HG02642 (cell line): ENCODE measurements around the gene NAXD.
"Not testable (repeated sequence)": the region's sequence is repeated elsewhere in the genome, so short reads cannot be mapped to it uniquely, and the experiment has no call there.

ENCODE experiments used
- ATAC-seq: cut with Tn5 transposase; IDR thresholded peaks from one replicate; pipeline ENCODE4 v1.9.1; 2021; ENCODE audit warnings: mild to moderate bottlenecking; ENCODE audit not compliant: unreplicated experiment, poor library complexity

Gene NAXD

DNA sequence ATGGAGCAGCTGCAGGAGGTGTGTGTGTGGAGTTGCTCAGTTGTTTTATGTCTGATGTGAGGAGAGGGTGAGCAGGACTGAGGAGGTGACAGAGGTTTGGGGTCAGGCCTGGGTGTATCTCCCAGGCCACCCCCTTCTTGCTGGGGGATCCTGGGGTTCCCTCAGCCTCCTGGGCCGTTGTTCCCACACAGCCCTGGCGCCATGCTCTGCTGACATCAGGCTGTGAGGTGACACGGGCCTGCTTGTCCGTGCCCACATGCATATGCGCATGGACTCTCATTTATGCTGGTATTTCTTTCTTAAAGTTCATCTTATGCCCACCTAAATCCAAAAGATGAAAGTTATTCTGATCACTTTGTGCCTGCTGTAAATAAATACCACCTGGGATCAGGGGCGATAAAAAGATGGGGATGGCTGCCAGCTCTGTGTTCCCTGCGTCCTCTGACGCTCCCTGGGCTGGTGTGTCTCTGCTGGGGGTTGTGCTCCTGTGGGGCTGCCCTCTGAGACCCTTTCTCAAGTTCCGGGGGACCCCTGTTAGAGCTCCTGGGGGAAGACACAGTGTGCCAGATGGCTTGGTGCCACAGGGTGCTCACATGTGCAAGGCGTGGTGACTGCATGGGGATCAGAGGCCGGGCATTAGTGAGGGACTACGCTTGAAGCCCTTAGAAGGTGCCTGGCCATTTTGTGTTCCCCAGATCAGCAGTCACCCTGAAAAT lies 12.6 kb downstream of the NAXD start:
- ATAC-seq = no peak

DNA sequence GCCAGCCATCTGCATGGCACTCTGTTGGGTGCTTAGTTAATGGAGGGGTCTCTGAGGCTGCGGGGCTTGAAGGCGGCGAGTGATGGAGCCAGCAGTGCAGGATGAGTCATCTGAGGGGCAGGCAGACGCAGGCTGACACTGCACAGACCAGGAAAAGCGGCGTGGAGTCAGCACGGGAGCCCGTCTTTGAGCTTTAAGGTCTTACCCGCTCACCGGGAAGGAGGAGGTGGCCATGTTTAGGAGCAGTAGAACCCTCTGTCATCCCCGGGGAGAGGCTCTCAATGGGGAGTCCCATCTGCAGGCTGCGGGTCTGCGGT lies 13.1 kb downstream of the NAXD start:
- ATAC-seq = no peak

DNA sequence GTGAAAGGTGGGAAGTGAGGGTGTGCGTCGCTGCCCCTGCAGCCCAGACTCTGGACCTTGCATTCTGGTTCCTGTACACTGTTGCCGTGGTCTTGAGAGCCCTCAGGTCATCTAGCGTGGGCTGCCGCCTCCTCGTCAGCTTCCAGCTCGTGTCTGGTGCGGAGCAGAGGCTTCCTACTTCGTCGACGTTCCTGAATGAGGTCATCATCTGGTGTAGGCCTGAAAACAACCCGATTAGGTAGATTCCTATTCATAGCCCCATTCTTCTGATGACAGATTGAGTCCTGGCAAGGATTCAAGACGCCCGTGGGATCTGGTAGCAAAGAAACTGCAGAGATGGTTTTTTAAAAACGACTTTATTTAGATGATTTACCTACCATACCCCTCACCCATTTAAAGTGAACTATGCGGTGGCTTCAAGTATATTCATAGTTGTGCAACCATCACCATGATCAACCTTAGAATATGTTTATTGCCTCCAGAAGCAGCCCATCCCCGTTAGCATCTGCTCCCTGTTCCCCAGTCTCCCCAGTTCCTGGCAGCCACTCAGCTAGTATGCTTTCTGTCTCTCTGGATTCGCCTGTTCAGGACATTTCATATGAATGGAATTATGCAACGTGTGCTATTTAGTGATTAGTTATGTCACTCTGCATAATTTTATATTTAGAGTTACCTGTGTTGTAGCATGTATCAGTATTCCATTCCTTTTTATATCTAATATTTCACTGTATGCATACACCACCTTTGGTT lies 13.8 kb downstream of the NAXD start:
- ATAC-seq = no peak

DNA sequence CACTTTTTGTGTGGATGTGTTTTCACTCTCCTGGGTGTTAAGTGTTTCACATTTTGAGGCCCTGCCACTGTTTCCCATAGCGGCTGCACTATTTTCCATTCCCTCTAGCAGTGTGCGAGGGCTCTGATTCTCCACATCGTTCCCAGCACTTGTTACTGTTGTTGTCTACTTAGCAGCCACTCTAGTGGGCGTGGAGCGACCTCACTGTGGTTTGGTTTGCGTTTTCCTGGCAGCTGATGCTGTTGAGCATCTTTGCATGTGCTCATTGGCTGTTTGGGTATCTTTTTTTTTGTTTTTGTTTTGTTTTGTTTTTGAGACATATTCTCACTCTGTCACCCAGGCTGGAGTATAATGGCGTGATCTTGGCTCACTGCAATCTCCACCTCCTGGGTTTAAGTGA lies 14.4 kb downstream of the NAXD start:
- no peak for ATAC-seq

DNA sequence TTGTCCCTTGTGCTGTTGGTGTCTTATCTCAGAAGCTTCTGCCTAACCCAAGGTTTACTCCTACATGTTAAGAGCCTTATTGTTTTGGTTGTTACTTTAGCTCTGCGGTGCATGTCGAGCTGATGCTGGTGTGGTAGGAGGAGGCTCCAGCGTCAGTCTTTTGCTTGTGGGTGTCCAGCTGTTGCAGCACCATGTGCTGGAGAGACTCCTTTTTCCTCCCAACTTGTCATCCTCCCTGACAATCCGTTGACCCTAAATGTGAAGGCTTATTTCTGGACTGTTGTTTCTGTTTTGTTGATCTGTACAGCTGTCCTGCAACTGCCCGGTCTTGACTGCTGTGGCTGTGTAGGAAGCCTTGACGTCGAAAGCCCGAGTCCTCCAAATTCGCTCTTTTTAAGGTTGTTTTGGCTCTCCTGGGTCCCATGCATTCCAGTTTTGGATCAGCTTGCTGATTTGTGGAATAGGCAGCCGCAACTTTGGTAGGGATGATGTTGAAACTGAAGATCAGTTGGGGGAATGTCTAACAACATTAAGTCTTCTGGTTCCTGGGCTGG lies 15.3 kb downstream of the NAXD start:
- ATAC-seq = no peak

DNA sequence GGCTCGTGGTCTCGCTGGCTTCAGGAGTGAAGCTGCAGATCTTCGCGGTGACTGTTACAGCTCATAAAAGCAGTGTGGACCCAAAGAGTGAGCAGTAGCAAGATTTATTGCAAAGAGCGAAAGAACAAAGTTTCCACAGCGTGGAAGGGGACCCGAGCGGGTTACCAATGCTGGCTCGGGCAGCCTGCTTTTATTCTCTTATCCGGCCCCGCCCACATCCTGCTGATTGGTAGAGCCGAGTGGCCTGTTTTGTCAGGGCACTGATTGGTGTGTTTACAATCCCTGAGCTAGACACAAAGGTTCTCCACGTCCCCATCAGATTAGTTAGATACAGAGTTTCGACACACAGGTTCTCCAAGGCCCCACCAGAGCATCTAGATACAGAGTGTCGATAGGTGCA lies 16.9 kb downstream of the NAXD start:
- not testable (repeated sequence) for ATAC-seq

DNA sequence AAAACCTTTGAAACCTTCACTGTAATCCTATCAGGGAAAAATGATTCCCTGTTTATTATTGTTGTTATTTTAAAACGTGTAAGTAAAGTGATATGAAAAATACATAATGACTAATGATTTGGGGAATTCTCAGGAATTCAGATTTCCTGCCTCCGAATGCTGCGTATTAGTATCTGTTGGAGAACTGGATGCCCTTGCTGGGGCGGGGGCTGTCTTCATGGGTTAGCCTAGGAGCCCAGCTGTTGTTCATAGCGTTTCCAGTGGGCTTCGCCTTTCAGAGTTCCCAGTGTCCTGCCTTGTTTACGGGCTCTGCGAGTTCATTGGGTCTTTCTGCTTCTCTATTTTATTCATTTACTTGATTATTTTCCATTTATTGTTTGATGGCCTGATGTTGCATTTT lies 18.4 kb downstream of the NAXD start:
- no peak for ATAC-seq

DNA sequence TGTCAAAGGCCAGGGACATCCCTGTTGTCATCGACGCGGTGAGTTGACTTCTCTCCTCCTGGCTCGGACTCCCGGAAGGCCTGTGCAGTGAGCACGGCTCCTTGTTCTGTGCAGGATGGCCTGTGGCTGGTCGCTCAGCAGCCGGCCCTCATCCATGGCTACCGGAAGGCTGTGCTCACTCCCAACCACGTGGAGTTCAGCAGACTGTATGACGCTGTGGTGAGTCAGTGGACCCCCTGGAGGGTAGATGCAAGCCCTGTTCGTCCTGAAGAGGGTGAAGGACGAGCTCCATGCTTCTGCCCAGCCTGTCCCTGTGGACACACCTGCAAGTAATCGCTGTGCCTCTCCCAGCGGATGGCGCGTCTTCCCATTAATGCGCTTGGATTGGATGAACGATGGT lies 19.2 kb downstream of the NAXD start:
- ATAC-seq = no peak

DNA sequence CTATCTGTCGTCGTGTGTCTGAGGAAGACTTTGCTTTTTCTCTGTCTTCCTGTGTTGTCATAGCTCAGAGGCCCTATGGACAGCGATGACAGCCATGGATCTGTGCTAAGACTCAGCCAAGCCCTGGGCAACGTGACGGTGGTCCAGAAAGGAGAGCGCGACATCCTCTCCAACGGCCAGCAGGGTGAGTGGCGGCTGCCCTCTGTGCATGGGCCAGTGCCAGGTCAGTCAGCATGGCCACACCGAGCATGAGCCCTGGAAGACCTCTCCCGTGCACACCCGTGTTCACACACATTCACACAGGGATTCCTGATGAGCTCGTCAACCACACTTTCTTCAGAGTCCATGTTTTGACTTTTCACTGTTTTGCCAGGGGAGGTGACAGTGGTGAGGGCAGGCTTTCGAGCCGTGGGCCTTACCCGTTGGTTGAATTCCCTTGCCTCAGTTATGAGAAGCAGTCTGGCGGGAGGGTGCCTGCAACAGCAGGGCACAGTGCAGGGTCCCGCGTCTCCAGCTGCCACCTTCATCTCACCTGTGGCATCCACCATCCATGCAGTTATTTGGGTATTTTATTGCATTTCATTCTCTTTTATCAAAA lies 20.2 kb downstream of the NAXD start:
- ATAC-seq = no peak

DNA sequence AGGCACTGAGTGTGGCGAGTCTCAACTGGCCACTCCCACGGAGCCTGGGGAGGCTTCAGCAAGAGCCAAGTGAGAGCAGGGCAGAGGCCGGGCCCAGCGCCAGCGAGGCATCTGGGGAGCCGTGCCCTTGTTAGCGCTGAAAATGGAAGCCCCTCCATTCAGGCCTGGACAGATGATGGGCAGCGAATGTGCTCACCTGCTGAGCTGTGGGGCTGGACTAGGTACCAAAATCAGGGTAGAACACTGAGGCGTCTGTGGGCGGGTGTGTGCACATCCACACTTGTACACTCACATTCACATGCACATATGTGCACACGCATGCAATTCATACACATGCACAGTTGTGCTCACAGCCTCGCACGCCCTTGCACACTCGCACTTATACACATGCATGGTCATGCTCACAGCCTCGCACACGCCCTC lies 20.7 kb downstream of the NAXD start:
- no peak for ATAC-seq

DNA sequence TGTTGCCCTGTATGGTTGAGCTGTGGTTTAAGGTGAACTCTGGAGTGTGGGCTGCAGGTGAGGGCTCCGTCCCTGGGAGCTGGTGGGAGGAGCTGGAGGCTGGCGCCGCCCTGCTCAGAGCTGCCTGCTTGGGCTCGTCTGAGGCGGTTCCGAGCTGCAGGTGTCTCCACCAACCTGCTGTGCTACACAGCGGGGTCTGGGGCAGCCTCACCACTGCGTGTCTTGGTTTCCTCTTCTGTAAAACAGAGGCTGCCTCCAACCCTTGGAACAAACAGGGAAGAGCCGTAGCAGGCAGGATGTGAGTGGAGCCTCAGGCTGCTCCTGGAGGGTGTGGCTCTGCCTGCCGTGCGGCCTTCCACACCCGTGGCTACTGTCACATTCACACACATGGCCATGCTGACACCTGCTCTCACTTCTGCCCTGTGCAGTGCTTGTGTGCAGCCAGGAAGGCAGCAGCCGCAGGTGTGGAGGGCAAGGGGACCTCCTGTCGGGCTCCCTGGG lies 21.4 kb downstream of the NAXD start:
- no peak for ATAC-seq

DNA sequence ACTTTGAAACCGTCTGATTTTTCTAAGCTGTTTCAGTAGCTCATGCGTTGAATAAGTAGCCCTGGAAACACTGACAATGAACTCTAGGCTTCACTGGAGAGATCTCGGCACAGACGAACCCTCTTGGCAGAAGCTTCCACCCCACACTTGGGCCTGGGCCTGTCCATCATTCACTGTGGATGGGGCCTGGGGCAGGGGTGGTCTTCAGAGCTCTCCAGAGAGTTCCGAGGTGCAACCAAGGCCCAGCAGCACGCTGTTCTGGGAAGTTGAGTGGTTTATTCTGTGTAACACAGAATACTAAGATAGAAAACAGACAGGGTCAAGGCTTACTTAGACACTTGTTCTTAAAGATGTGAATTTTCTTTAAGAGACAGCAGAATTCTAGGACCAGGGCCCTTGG lies 21.9 kb downstream of the NAXD start:
- ATAC-seq = no peak

DNA sequence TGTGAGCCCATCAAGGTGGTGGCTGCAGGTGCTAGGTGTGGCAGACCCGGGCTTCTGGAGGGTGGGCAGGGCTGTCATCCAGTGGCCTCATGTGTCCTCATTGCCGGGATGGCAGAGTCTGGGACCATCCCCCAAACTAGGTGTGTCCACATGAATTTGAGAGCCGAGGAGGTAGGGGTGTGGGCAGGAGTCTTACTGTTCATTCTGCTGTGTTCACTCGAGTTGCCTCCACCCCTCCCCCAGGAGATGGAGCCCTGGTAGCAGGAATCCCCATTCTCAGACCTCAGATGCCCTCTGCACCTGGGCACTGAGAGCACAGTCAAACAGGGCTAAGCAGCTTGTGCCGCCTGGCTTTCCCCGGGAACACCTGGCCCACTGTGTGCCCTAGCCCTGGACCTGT lies 22.4 kb downstream of the NAXD start:
- no peak for ATAC-seq

DNA sequence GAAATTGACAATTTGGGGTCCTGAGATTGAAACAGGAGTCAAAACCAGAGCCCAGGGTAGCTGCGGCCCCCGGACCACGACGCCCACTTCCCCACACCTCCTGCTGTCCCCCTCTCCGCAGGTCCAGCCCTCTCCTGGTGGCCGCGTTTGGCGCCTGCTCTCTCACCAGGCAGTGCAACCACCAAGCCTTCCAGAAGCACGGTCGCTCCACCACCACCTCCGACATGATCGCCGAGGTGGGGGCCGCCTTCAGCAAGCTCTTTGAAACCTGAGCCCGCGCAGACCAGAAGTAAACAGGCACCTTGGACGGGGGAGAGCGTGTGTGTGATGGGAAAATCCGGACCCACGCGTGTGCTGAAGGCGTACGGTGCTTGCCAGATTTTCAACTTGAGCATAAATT lies 22.9 kb downstream of the NAXD start:
- ATAC-seq = no peak

DNA sequence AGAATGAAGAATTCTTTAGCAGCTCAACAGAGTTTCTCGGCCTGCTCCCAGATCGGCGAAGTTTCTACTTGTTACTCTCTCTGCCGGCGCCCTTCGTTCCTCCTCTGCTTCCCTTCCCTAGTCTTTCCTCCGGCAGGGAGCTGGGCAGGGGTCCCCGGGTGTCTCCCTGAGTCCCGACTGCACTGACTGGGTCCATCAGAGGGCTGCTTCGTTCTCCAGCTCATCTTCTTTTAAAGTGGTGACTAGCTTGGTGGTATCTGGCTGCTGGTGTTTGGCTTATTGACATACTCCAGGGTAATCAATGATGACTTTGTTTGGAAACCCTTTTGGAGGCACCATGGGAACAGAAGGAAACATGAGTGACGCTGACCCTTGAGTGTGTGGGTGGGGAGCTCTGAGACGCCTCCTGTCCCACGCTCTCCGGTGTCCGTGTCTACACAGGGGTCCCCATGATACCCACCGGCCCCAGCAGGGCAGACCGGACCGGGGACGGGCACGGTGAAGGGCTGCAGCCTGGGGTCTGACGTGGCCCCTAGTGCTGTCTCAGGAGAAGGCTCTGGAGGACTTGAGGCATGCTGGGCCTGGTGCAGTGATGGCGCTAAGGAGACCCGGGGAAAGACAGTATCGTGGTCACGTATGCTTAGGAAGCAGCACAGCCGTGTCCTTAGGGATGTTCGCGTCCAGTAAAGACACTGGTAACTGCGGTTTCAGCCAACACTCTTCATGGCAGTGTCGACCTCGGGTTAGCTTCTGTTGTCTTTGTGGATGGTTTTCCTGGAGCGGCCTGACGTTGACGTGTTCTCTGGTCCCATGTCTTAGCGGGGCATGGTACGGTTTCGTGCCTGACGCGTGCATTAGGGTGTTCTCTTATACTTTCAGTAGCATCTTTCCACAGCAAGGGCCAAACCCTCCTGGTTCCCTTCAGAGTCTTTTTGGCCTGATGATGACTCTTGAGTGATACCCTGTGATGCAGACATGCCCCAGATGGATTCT lies 23.8 kb downstream of the NAXD start:
- ATAC-seq = no peak

DNA sequence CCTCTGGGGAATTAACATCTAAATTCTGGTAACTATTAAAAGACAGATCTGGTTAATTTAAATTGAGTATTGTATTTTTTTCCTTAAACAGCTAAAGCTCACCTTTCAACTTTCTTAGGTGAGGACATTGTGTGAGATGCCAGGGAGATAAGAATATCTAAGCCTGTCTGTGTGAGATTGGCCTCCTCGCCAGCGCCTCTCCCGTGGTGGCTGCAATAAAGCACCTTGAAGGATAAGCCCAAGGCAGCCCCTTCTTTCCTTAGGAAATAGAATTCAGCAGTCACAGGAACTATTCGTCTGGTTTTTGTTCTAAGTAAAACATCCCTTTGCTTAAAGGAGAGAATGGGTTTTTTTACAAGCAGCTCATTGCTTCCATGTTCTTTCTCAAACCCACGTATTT lies 24.6 kb downstream of the NAXD start:
- no peak for ATAC-seq

DNA sequence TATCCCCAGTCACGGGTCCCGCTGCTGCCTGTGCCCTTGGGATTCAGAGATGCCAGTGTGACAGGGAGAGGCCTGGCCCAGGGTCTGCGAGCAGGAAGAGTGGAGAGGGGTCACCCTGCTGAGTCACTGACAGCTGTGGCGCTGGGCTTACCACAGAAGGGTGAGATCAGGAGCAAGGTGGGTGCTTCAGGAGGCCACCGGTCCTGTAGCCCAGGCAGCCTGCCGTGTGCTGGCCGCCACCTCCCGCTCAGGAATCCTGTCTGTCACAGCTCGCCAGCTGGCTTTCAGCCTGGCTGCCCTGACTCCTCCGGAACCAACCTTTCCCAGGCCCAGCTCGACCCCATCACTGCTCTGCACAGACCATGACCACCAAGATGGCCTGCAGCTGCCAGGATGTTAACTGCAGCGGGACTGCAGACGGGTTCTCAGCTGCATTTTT lies 25.3 kb downstream of the NAXD start:
- ATAC-seq = no peak

DNA sequence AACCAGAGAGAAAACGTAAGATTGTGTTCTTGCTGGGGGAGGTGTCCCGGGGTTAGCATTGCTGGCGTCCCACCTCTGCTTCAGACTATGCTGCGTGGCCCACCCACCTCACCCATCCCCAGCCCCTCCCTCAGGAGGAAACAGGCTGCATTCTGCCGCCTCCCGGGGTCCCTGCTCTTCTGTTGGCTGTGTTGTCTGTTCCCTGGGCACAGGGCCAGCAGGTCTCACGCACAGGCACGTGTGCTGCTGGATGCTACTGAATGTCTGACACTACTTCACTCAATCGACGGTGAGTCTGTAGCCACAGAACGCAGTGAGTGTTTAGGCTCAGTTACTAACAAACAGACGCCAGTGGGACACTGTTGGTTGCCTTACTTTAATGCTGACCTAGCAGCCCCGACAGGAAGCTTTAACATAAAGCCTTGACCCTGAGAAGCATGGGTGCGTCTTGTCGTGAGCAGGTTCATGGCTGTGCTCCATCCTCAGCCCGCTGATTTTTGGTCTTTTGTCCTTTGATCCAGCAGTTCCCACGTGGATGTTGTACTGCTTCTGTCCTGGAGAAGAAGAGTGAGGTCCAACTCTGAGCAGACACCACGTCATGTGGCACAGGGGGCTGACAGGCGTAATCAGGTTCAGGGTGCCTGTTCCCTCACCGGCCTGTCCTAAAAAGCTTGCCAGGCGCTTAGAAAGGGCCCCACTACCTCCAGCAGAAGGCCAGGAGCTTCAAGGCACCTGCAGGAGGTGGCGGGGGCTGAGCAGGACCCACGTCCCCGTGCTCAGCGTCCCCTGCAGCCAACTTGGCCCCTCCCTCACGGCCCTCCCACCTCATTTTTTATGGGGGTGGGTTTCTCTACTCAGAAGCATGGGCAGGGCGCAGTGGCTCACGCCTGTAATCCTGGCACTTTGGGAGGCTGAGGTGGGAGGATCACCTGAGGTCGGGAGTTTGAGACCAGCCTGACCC lies 26.0 kb downstream of the NAXD start:
- no peak for ATAC-seq
